ENCODE measurements around the gene FSCN2. TPM values are rescaled to one million over a fixed set of nuclear protein-coding genes. Genes with fewer than 3 reads are reported as not detected.

Gene FSCN2
- total RNA-seq, 1 experiment from 2014 or later: 1.6 TPM

- TF ChIP-seq, protein P1, sequence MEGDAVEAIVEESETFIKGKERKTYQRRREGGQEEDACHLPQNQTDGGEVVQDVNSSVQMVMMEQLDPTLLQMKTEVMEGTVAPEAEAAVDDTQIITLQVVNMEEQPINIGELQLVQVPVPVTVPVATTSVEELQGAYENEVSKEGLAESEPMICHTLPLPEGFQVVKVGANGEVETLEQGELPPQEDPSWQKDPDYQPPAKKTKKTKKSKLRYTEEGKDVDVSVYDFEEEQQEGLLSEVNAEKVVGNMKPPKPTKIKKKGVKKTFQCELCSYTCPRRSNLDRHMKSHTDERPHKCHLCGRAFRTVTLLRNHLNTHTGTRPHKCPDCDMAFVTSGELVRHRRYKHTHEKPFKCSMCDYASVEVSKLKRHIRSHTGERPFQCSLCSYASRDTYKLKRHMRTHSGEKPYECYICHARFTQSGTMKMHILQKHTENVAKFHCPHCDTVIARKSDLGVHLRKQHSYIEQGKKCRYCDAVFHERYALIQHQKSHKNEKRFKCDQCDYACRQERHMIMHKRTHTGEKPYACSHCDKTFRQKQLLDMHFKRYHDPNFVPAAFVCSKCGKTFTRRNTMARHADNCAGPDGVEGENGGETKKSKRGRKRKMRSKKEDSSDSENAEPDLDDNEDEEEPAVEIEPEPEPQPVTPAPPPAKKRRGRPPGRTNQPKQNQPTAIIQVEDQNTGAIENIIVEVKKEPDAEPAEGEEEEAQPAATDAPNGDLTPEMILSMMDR (conservative IDR thresholded peaks at IDR 0.05): no peak
- Histone ChIP-seq H3K27ac (ENCODE audit: insufficient read length, low read depth, low read length) (no peak overlapping the region), H4K8ac (replicated peaks; ENCODE audit: insufficient read length, low read depth, low read length) (no peak overlapping the region), H3K4ac (ENCODE audit: low read depth, low read length) (no peak overlapping the region), H3K4me2 (ENCODE audit: insufficient read depth, insufficient read length, low read length) (no peak overlapping the region), H2BK15ac (ENCODE audit: low read depth, low read length) (no peak overlapping the region), H4K5ac (ENCODE audit: insufficient read length, low read depth, low read length) (no peak overlapping the region), H3K9ac (ENCODE audit: extremely low read depth, insufficient read length, low read length) (no peak overlapping the region), H2BK120ac (ENCODE audit: low read depth, low read length, poor library complexity, severe bottlenecking) (no peak overlapping the region), H2AK5ac (ENCODE audit: insufficient read length, low read length) (no peak overlapping the region), H3K18ac (ENCODE audit: insufficient read length, low read depth, low read length) (no peak overlapping the region), H2BK12ac (ENCODE audit: insufficient read length, low read depth, low read length) (no peak overlapping the region), H2BK20ac (ENCODE audit: low read depth, low read length, poor library complexity, severe bottlenecking) (no peak overlapping the region), H3K79me1 (ENCODE audit: insufficient read depth, low read depth, low read length, poor library complexity, severe bottlenecking) (no peaks in the 10 kb centered on the region), H3K9me3 (ENCODE audit: control insufficient read depth, low read depth, low read length) (no peaks in the 10 kb centered on the region), H3K23ac (ENCODE audit: insufficient read length, low read depth, low read length) (no peak overlapping the region), H2AFZ (ENCODE audit: low read length) (no peak overlapping the region), H3K27me3 (ENCODE audit: insufficient read depth, low read length) (peaks cover 7% of the 10 kb centered on the region; the same call in 1 of the 2 replicates), H4K20me1 (ENCODE audit: control insufficient read depth, insufficient read depth, insufficient read length) (peaks cover 7% of the 10 kb centered on the region), H3K14ac (ENCODE audit: insufficient read depth, low read length) (no peak overlapping the region), H3K56ac (ENCODE audit: insufficient read length, low read depth, low read length) (no peak overlapping the region), H2BK5ac (ENCODE audit: insufficient read length, low read length) (no peak overlapping the region), H3T11ph (ENCODE audit: low read length) (no peak overlapping the region), H4K91ac (ENCODE audit: insufficient read length, low read depth, low read length) (no peak overlapping the region), H3K79me2 (ENCODE audit: insufficient read depth, low read length) (no peaks in the 10 kb centered on the region), H3K4me1 (ENCODE audit: insufficient read depth, low read length) (no peaks in the 10 kb centered on the region), H3K23me2 (ENCODE audit: insufficient read length, low read depth, low read length, poor library complexity, severe bottlenecking) (peaks cover 5% of the 10 kb centered on the region)
- Mint-ChIP-seq H3K4me1 (0 out of 4 replicates have a peak, but pooled peaks cover 5 to 7% of the 10 kb centered on the region in 2 experiments), H3K9me3 (no peaks in the 10 kb centered on the region; a peak in 1 of 5 replicates), H3K27ac (no peak overlapping the region), H3K4me3 (no peak overlapping the region; a peak in 1 of 5 replicates), H3K36me3 (ENCODE audit: insufficient read depth in 1 of 3, low read depth in 3 of 3) (peaks cover 0 to 7% (median 4%) of the 10 kb centered on the region in 3 experiments; a peak in 3 of 7 replicates), H3K27me3 (ENCODE audit: low read depth) (peaks cover 27% of the 10 kb centered on the region)
- whole genome bisulfite sequencing (ENCODE audit: extremely low coverage, insufficient read length, low lambda C conversion rate): 100% methylated on average over 1 of the region's 13 CpGs
- DNase-seq: no peak
Measured at GRCh38 chr17:81535480-81536298, 7.5 kb downstream of the FSCN2 start.
